Peyer's patch (tissue), 4 donors: ENCODE measurements around the gene HNMT. TPM values are rescaled to one million over a fixed set of nuclear protein-coding genes. Genes with fewer than 3 reads are reported as not detected.

Experiments used
- DNase-seq, 3 donors: peaks; one replicate each; pipeline ENCODE4 v3.0.0-alpha.2; 2017 to 2019
- H3K27ac ChIP-seq, 4 donors: fragments of 200-600 bp; sonication (generic); one replicate each; pipeline ENCODE4 v1.5.1; 2016 to 2019
- H3K27me3 ChIP-seq, 2 donors: fragments of 200-600 bp; sonication (generic); one replicate each; pipeline ENCODE4 v1.5.1; 2019
- H3K36me3 ChIP-seq, 3 donors: fragments of 200-600 bp; sonication (generic); one replicate each; pipeline ENCODE4 v1.5.1; 2016 to 2019
- H3K4me1 ChIP-seq, 4 donors: fragments of 200-600 bp; sonication (generic); one replicate each; pipeline ENCODE4 v1.5.1; 2016 to 2019
- H3K4me3 ChIP-seq, 4 donors: fragments of 200-600 bp; sonication (generic); 1 replicate in 3 of 4; 2 replicates in 1 of 4; pipeline ENCODE4 v1.5.1; 2016 to 2019; ENCODE audit warnings: mild to moderate bottlenecking in 1 of 4
- H3K9me3 ChIP-seq, 4 donors: fragments of 200-600 bp; sonication (generic); one replicate each; pipeline ENCODE4 v1.5.1; 2016 to 2019; ENCODE audit warnings: mild to moderate bottlenecking in 1 of 4
- CTCF ChIP-seq, 6 experiments: fragments of 450-650 bp in 4 of 6; fragments of 200-600 bp in 2 of 6; sonication (generic) in 1 of 6; IDR thresholded peaks; one replicate each; pipeline ENCODE4 v1.5.1; 2017 to 2019; ENCODE audit warnings: antibody characterized with exemption in 6 of 6, mild to moderate bottlenecking in 3 of 6, moderate library complexity in 1 of 6
- POLR2A ChIP-seq, 2 donors: fragments of 450-650 bp; IDR thresholded peaks; one replicate each; pipeline ENCODE4 v1.5.1; 2017; ENCODE audit warnings: antibody characterized with exemption in 2 of 2, mild to moderate bottlenecking in 2 of 2, moderate library complexity in 2 of 2
- total RNA-seq, 4 donors: library from RNA; depleted of rRNA; stranded (reverse); fragments of >200 nt; gene quantifications; one replicate each; pipeline ENCODE4 v1.1.0, GENCODE V29; 2016

The HNMT gene
- total RNA-seq, 4 donors from 2014 or later = 12.8 to 52.0 (median 26.7) TPM

GRCh38 chr2:138007431-138007830 is 43.2 kb downstream of the HNMT start:
- Histone ChIP-seq H3K4me3 (no peak overlapping the region), H3K9me3 (no peaks in the 10 kb centered on the region), H3K27ac (no peak overlapping the region), H3K27me3 (no peaks in the 10 kb centered on the region), H3K4me1 (no peaks in the 10 kb centered on the region), H3K36me3 (peaks cover 0 to 27% (median 0%) of the 10 kb centered on the region in 3 donors)
- TF ChIP-seq POLR2A (IDR thresholded peaks at IDR 0.05) (no peak), CTCF (IDR thresholded peaks at IDR 0.05) (no peak)
- DNase-seq = no peak

DNA sequence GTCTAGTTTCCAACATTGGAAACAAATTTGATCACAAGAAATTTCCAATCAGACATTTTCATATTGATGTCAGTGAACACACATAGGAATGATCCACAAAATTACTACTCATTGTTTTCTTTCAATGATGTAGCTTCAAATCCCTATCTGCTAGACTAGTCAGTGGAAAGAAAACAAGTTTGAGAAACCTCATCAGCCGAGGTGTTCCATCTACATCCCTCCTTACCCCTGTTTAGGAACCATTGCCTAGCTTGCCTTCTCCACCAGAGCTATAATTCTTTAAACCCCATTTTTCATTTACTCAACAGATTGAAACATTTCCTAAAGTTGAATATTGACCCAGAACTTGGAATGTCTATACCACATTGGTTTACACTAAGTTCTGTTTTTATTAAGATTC is 45.3 kb downstream of the HNMT start:
- H3K4me3 ChIP-seq = no peak overlapping the region
- no peak for TF ChIP-seq POLR2A (IDR thresholded peaks at IDR 0.05)
- no peak for TF ChIP-seq CTCF (IDR thresholded peaks at IDR 0.05)

GRCh38 chr2:138010890-138011289 is 46.6 kb downstream of the HNMT start:
- Histone ChIP-seq H3K27ac (no peak overlapping the region), H3K9me3 (no peaks in the 10 kb centered on the region), H3K27me3 (no peaks in the 10 kb centered on the region), H3K4me1 (no peaks in the 10 kb centered on the region), H3K4me3 (no peak overlapping the region), H3K36me3 (no peaks in the 10 kb centered on the region)
- TF ChIP-seq POLR2A (IDR thresholded peaks at IDR 0.05) (no peak), CTCF (IDR thresholded peaks at IDR 0.05) (no peak)
- DNase-seq = no peak

More for the DNA sequence above, 45.3 kb downstream of the HNMT start:
- H3K27ac ChIP-seq = no peak overlapping the region
- no peaks in the 10 kb centered on the region for H3K27me3 ChIP-seq
- H3K36me3 ChIP-seq = peaks cover 0 to 10% (median 0%) of the 10 kb centered on the region in 3 donors
- DNase-seq = no peak
- no peaks in the 10 kb centered on the region for H3K9me3 ChIP-seq
- no peaks in the 10 kb centered on the region for H3K4me1 ChIP-seq

DNA sequence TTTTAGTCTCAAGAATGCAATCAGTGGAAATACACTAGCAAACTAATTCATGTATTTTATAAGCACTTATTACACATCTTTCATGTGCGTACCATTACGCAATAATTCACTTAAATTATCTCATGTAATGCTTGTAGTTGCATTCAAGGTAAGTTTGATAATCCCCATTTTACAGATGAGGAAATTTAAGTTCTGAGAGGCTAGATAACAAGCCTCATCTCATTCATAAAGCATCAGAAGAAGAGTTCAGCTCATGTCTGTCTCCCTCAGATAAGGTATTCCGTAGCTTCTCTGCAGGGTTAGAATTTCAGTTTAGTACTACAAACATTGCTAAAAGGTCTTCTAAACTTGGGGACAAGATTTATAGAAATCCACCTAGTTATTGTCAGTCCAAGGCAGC is 47.8 kb downstream of the HNMT start:
- DNase-seq = no peak
- H3K4me1 ChIP-seq = no peaks in the 10 kb centered on the region
- no peak overlapping the region for H3K27ac ChIP-seq
- TF ChIP-seq CTCF (IDR thresholded peaks at IDR 0.05) = no peak
- TF ChIP-seq POLR2A (IDR thresholded peaks at IDR 0.05) = no peak
- no peaks in the 10 kb centered on the region for H3K9me3 ChIP-seq
- no peaks in the 10 kb centered on the region for H3K27me3 ChIP-seq
- H3K36me3 ChIP-seq = no peaks in the 10 kb centered on the region
- no peak overlapping the region for H3K4me3 ChIP-seq

DNA sequence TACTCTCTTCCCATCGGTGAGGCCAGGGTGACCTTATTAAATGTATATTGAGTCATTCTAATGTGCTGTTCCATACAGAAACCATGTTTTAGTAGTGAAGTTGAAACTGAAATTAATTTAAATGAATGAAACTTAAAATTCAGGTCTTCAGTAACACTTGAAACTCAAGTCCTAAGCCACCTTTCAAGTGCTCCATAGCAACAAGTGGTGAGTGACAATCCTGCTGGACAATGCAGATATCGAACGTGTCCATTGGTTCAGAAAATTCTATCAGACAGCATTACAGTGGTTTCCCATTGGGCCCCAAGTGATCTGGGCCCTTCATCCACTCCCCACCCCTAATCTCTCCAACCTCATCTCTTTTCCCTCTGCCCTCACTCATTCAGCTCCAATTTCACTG is 48.7 kb downstream of the HNMT start:
- H3K27ac ChIP-seq = no peak overlapping the region
- no peaks in the 10 kb centered on the region for H3K36me3 ChIP-seq
- H3K27me3 ChIP-seq = no peaks in the 10 kb centered on the region

More for the DNA sequence above, 48.7 kb downstream of the HNMT start:
- DNase-seq = no peak
- H3K4me3 ChIP-seq = no peak overlapping the region
- no peaks in the 10 kb centered on the region for H3K4me1 ChIP-seq
- TF ChIP-seq CTCF (IDR thresholded peaks at IDR 0.05) = no peak
- TF ChIP-seq POLR2A (IDR thresholded peaks at IDR 0.05) = no peak
- H3K9me3 ChIP-seq = no peaks in the 10 kb centered on the region
